ENCODE measurements around the gene EID2B. TPM values are rescaled to one million over a fixed set of nuclear protein-coding genes. Genes with fewer than 3 reads are reported as not detected.

EID2B gene, protein sequence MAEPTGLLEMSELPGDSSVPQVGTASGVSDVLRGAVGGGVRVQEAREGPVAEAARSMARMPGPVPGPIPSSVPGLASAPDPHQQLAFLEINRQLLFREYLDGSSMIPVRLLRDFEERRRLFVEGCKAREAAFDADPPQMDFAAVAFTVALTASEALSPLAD
- 1 to 10 TPM; 4.3 to 4.5 TPM for total RNA-seq

DNA sequence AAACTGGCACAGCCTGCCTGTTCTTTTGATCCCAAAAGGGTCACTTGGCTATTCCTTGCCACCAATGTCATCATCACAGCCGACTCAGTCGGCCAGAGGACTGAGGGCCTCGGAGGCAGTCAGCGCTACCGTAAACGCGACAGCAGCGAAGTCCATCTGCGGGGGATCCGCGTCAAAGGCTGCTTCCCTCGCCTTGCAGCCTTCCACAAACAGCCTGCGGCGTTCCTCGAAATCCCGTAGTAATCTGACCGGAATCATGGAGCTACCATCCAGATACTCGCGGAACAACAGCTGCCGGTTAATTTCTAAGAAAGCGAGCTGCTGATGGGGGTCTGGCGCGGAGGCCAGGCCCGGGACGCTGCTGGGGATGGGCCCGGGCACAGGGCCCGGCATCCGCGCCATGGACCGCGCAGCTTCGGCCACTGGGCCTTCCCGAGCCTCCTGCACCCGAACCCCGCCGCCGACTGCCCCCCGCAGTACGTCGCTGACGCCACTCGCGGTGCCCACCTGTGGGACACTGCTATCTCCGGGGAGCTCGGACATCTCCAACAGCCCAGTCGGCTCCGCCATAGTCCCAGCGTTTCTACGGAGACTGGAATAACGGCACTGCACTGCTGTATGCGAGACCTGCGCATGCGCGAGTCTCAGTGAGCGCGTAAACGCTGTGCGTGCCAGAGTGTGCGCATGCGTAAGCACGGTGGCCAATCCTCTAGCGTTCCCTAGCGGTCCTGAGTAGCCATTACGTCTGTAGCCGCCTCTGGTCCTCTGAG is at the start of gene EID2B:
EID2B (minus strand) TSS at position 620 of the 770 bp plus-strand sequence; CDS start at position 570, 50 bp downstream.
- peak within 1 kb of the TSS; percentile 95 for H3K27ac Mint-ChIP-seq
- no peaks in the 10 kb centered on the region for H3K9me3 Mint-ChIP-seq
- H3K4me3 Mint-ChIP-seq = peak within 1 kb of the TSS; percentile 91 to 93
- peaks cover 42% of the 10 kb centered on the region for H3K4me1 Mint-ChIP-seq (ENCODE audit: low read depth)
- DNase-seq = peak; percentile 92 to 95
- peaks cover 0 to 6% of the 10 kb centered on the region in 2 donors for H3K36me3 Mint-ChIP-seq (ENCODE audit: insufficient read depth in 2 of 2)
- no peaks in the 10 kb centered on the region for H3K27me3 Mint-ChIP-seq (ENCODE audit: low read depth)
- peak; percentile 85 to 94 for ATAC-seq (replicated peaks in 1 of 2)

DNA sequence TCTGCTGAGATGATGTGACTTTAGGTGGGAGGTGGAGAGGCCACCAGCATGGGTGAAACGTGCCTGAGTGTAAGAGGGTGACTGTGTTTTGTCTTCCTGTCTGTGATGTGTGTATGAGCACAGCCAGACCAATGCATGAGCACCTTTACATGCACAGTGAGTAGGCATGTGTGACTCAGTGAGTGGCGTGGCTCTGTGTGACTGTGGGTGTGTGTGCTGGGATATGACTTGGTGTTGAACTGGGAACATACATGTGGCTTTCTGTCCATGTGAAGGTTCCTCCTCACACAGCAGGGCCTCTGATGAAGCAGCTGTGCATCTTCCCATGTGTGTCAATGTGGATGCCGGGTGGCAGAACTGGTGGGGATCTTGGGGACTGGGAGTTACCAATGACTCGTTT is 49.8 kb upstream of the EID2B start:
- Mint-ChIP-seq H3K27ac (no peak overlapping the region), H3K9me3 (peaks cover 4 to 13% of the 10 kb centered on the region in 2 donors), H3K36me3 (ENCODE audit: insufficient read depth in 2 of 2) (peaks cover 7 to 8% of the 10 kb centered on the region in 2 donors), H3K4me3 (no peak overlapping the region), H3K27me3 (ENCODE audit: low read depth) (peaks cover 45% of the 10 kb centered on the region), H3K4me1 (ENCODE audit: low read depth) (peaks cover 9% of the 10 kb centered on the region)
- peak; percentile 95 for ATAC-seq (replicated peaks in 1 of 2)
- peak; percentile 49 to 60 for DNase-seq

DNA sequence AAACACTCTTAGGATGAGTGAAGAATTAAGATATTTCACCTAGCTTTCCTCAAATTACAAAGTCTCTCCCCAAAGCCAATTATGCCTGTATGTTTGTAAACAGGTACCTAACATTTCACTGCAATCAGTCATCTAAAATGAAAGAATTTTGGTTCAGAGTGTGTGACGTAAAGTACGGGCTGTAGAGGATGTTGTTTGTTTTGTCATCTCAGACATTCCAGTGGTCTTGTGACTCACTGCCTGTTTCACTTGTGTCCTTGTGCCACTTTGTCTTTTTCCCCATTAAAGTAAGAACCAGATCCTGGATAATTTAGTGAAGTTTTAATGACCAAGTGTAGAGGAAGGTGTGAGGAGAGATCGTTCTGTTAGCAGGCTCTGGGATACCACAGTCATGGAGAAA is 36.0 kb upstream of the EID2B start:
- Mint-ChIP-seq H3K36me3 (ENCODE audit: insufficient read depth in 2 of 2) (peaks cover 0 to 3% of the 10 kb centered on the region in 2 donors), H3K4me1 (ENCODE audit: low read depth) (peaks cover 7% of the 10 kb centered on the region), H3K4me3 (peak overlapping the region in 1 of 2 donors; percentile 36), H3K27ac (no peak overlapping the region), H3K9me3 (peaks cover 0 to 2% of the 10 kb centered on the region in 2 donors), H3K27me3 (ENCODE audit: low read depth) (peaks cover 32% of the 10 kb centered on the region)
- ATAC-seq (replicated peaks in 1 of 2) (peak; percentile 58 to 90), DNase-seq (no peak)

DNA sequence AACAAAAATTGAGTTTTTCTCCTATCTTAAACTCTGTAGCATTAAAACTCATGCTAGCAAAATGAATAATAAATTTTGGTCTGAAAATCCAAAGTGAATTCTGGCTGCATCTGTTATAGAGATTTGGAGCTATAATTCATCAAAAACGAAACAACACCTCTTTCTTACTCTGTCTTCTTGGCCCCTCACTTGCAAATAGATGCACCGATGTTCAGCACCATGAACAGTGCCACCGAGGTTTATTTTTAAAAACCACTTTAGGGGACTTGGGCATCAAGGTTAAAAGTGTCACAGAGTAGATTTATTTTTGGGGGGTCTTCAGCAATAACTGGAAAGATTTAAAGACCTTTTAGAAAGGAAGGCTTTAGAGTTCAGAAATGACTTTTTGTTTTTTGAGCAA is 33.4 kb upstream of the EID2B start:
- Mint-ChIP-seq H3K27ac (no peak overlapping the region), H3K36me3 (ENCODE audit: insufficient read depth in 2 of 2) (no peaks in the 10 kb centered on the region), H3K27me3 (ENCODE audit: low read depth) (peaks cover 20% of the 10 kb centered on the region), H3K4me1 (ENCODE audit: low read depth) (peaks cover 7% of the 10 kb centered on the region), H3K9me3 (no peaks in the 10 kb centered on the region), H3K4me3 (no peak overlapping the region)
- DNase-seq (no peak), ATAC-seq (replicated peaks in 1 of 2) (no peak)

DNA sequence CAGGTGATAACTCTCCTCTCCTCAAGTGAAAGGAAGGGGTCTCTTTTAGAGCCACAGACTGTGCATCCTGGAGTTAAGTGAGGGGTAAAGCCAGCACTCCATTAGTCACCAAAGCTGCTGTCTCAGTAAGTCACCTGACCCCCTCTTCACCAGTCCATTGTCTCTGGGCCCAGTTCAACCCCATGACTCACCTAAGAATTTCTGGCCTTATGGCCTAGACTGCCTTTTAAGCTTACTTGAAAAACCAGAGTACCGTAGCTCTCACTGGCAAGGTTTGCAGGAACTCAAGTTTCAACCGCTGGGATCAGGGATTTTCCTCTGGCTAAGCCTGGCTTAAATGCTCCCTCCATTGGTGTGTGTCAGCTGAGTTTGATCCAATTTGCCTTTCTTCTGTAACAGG is 30.8 kb upstream of the EID2B start:
- Mint-ChIP-seq H3K36me3 (ENCODE audit: insufficient read depth in 2 of 2) (no peaks in the 10 kb centered on the region), H3K4me1 (ENCODE audit: low read depth) (peaks cover 9% of the 10 kb centered on the region), H3K27me3 (ENCODE audit: low read depth) (peaks cover 4% of the 10 kb centered on the region), H3K27ac (no peak overlapping the region), H3K9me3 (no peaks in the 10 kb centered on the region), H3K4me3 (no peak overlapping the region)
- ATAC-seq (replicated peaks in 1 of 2) (no peak), DNase-seq (no peak)

DNA sequence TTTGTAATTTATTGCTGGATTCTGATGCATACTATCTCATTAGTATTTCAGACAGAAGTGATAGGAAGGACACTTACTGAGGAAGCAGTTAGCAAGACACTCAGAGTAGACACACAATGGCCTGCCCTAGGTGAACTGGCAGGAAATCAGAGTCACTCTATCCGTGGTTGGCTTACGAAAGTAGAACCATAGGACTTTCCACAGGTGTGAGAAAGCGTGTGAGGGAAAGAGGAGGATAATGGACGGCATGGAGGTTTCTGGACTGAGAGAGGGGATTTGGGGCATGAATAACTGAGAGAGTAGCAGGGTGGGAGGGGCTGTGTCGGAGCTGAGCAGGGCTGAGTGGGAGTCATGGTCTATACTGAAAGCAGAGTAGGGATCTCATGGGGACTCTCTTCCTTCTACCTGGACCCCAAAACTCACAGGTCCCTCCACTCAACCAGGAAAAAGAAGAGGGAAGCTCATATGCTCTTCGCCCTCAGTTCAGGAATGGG is 26.0 kb upstream of the EID2B start:
- Mint-ChIP-seq H3K36me3 (ENCODE audit: insufficient read depth in 2 of 2) (no peaks in the 10 kb centered on the region), H3K27me3 (ENCODE audit: low read depth) (peaks cover 2% of the 10 kb centered on the region), H3K4me3 (peak overlapping the region; percentile 66 to 71), H3K27ac (peak overlapping the region; percentile 62), H3K9me3 (no peaks in the 10 kb centered on the region), H3K4me1 (ENCODE audit: low read depth) (peaks cover 23% of the 10 kb centered on the region)
- peak; percentile 75 to 82 for ATAC-seq (replicated peaks in 1 of 2)
- peak in 1 of 2 donors; percentile 23 for DNase-seq

DNA sequence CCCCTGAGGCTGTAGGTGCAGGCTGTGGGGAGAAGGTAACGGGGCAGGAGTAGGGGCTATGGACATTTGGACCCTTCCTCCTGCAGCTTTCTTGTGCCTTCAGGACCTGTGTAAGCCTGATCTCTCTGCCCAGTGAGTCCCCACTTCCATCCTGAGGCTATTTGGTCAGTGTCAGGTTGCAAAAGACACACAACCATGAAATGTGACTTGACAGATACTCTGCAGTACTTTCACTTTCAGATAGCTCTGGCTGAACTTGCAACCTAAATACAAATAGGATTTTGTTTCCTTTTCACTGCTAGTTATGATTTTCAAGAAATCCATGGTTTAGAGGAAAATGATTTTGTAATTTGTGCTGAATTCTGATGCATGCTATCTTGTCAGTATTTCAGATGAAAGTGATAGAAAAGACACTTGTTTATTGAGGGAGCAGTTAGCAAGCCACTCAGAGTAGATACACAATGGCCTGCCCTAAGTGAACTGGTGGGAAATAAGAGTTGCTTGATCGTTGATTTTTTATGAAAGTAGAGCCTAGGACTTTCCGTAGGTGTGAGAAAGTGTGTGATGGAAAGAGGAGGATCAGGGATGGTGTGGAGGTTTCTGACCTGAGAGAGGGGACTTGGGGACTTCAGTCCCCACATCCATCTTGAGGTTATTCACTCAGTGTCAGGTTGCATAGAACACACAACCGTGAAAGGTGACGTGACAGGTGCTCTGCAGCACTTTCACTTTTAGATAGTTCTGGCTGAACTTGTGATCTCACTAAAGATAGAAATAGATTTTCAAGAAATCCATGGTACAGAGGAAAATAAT is 25.4 kb upstream of the EID2B start:
- H3K4me1 Mint-ChIP-seq (ENCODE audit: low read depth) = peaks cover 23% of the 10 kb centered on the region

DNA sequence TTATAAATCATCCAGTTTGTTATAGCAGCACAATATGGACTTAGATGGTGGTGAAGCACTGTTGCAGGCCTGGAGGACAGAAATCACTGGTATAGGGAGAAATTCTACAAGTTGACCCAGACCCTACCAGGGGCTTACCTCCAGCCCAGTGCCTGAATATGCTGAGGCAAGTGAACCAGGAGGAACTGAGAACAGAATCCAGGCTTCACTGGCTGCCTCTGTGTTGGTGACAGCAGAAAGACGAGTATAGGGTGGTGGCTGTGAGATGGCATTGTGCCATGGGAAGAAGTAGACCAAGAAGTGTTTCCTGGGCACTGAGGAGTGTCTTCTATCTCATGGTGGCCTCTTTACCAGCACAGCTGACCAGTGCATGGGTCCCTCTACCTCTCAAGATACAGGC is 23.2 kb upstream of the EID2B start:
- ATAC-seq (replicated peaks in 1 of 2) (no peak), DNase-seq (no peak)
- peaks cover 39% of the 10 kb centered on the region for H3K4me1 Mint-ChIP-seq (ENCODE audit: low read depth)
- no peaks in the 10 kb centered on the region for H3K36me3 Mint-ChIP-seq (ENCODE audit: insufficient read depth in 2 of 2)
- peaks cover 6% of the 10 kb centered on the region for H3K27me3 Mint-ChIP-seq (ENCODE audit: low read depth)
- no peaks in the 10 kb centered on the region for H3K9me3 Mint-ChIP-seq
- H3K4me3 Mint-ChIP-seq = no peak overlapping the region
- H3K27ac Mint-ChIP-seq = no peak overlapping the region

More for the DNA sequence above, 25.4 kb upstream of the EID2B start:
- Mint-ChIP-seq H3K9me3 (no peaks in the 10 kb centered on the region), H3K4me3 (peak overlapping the region; percentile 66 to 71), H3K27me3 (ENCODE audit: low read depth) (peaks cover 6% of the 10 kb centered on the region), H3K27ac (peak overlapping the region; percentile 62), H3K36me3 (ENCODE audit: insufficient read depth in 2 of 2) (no peaks in the 10 kb centered on the region)
- ATAC-seq (replicated peaks in 1 of 2) (peak; percentile 78 to 79), DNase-seq (no peak)

DNA sequence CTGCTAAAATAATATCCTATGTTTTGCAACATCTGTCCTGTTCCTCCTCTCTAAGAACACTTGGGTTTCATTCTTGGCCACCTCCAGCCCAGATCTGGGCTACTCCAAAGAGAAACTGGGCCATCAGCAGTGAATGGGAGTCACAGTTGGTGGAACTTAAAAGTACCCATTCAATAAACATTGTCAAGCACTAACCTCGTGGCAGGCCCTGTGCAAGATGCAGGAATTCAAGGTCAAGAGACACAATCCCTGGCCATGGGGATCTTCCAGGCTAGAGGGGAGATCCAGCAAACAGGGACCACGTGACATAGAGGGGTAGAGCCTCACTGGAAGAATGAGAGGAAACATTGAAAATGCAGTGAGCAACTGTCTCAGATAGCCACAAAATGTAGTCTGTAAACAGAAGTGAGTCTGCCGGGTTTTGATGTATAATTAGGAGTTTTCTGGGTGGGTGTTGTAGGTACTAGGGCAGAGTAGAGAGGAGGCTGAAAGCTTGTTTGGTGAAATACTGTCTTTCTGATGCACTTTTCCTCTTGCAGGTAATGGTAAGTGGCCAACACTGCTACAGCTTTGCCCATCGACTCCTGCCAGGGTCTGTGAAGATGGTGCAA is 22.2 kb upstream of the EID2B start:
- peaks cover 39% of the 10 kb centered on the region for H3K4me1 Mint-ChIP-seq (ENCODE audit: low read depth)
- no peaks in the 10 kb centered on the region for H3K9me3 Mint-ChIP-seq
- no peak for DNase-seq
- no peak for ATAC-seq (replicated peaks in 1 of 2)
- H3K4me3 Mint-ChIP-seq = no peak overlapping the region
- H3K36me3 Mint-ChIP-seq (ENCODE audit: insufficient read depth in 2 of 2) = no peaks in the 10 kb centered on the region
- H3K27ac Mint-ChIP-seq = no peak overlapping the region
- peaks cover 6% of the 10 kb centered on the region for H3K27me3 Mint-ChIP-seq (ENCODE audit: low read depth)

DNA sequence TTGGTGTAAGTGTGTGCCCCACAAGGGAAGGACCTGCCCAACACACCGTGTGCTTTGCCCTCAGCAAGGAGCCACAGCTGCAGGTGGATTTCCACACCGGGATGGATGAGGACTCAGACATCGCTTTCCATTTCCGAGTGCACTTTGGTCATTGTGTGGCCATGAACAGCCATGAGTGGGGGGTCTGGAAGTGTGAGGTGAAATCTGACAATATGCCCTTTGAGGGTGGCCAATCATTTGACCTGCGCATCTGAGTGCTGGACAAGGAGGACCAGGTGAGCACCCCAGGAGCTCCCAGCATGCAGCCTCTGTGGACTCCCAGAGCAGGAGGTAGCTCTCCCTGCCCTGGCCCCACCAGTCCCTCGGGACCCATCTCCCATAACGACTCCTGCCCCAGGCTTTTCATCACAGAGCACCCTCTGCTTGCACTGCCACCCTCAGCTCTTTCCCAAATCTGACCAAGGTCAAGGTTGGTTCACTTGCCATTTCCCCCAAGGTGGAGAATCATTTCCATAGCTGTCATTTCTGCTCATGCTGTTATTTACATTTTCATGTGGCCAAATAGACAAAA is 20.5 kb upstream of the EID2B start:
- H3K36me3 Mint-ChIP-seq (ENCODE audit: insufficient read depth in 2 of 2) = no peaks in the 10 kb centered on the region
- no peaks in the 10 kb centered on the region for H3K9me3 Mint-ChIP-seq
- ATAC-seq (replicated peaks in 1 of 2) = no peak
- no peak overlapping the region for H3K4me3 Mint-ChIP-seq
- H3K27ac Mint-ChIP-seq = no peak overlapping the region
- H3K4me1 Mint-ChIP-seq (ENCODE audit: low read depth) = peaks cover 29% of the 10 kb centered on the region
- peaks cover 6% of the 10 kb centered on the region for H3K27me3 Mint-ChIP-seq (ENCODE audit: low read depth)
- DNase-seq = no peak

DNA sequence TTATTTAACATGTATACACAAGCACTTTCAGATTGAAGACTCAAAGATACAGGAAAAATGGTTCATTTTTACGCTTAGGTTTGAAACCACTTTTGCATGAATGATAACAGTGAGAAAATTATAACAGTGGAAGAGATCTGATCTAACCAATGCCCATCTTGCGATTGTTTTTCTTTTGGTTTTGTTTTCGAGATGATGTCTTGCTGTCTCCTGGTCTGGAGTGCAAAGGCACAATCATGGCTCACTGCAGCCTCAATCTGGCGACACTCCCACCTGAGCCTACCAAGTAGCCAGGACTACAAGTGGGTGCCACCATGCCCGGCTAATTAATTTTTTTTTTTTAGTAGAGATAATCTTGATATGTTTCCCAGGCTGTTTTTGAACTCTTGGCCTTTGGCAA is 17.5 kb upstream of the EID2B start:
- Mint-ChIP-seq H3K9me3 (no peaks in the 10 kb centered on the region), H3K4me3 (no peak overlapping the region), H3K36me3 (ENCODE audit: insufficient read depth in 2 of 2) (no peaks in the 10 kb centered on the region), H3K27ac (no peak overlapping the region), H3K27me3 (ENCODE audit: low read depth) (peaks cover 6% of the 10 kb centered on the region), H3K4me1 (ENCODE audit: low read depth) (peaks cover 33% of the 10 kb centered on the region)
- no peak for ATAC-seq (replicated peaks in 1 of 2)
- no peak for DNase-seq

DNA sequence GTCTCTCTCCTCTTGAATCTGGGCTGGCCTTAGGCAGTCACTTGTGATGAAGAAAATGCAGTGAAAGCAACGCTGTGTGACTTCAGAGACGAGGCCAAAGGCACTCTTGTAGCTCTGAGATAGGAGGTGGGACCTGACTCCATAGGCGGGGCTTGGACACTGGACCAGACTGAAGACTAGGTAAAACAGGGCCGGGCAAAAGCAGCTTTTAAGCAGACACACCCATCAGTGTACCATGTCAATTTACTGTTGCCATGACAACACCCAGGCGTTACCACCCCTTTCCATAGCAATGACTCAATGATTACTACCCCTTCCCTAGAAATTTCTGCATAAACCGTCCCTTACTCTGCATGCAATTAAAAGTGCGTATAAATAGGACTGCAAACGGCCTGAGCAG is 13.9 kb upstream of the EID2B start:
- H3K27ac Mint-ChIP-seq = no peak overlapping the region
- no peaks in the 10 kb centered on the region for H3K9me3 Mint-ChIP-seq
- no peak overlapping the region for H3K4me3 Mint-ChIP-seq
- peaks cover 52% of the 10 kb centered on the region for H3K4me1 Mint-ChIP-seq (ENCODE audit: low read depth)
- no peaks in the 10 kb centered on the region for H3K27me3 Mint-ChIP-seq (ENCODE audit: low read depth)
- no peaks in the 10 kb centered on the region for H3K36me3 Mint-ChIP-seq (ENCODE audit: insufficient read depth in 2 of 2)
- DNase-seq (no peak), ATAC-seq (replicated peaks in 1 of 2) (peak in 1 of 2 donors; percentile 29)
